Measurements from ENCODE around the gene GADD45G.

- no peak for TF ChIP-seq POLR2AphosphoS5 (IDR thresholded peaks at IDR 0.05; ENCODE audit: low read depth, low read length)
- TF ChIP-seq SP4 (IDR thresholded peaks at IDR 0.05; ENCODE audit: low read length): no peak
- TF ChIP-seq FOSL1 (IDR thresholded peaks at IDR 0.05; ENCODE audit: insufficient read depth, low read depth, low read length): no peak
- TF ChIP-seq CTCF (IDR thresholded peaks at IDR 0.05; ENCODE audit: control extremely low read depth in 1 of 3, insufficient read depth in 1 of 3, low read depth in 1 of 3, low read length in 3 of 3): no peak
- TF ChIP-seq ATF2 (IDR thresholded peaks at IDR 0.05; ENCODE audit: low read length): no peak
- no peak for TF ChIP-seq SIN3A (conservative IDR thresholded peaks at IDR 0.05 in 1 of 2, IDR thresholded peaks at IDR 0.05 in 1 of 2; ENCODE audit: low read depth in 1 of 2, low read length in 2 of 2)
- no peak for TF ChIP-seq POLR2A (IDR thresholded peaks at IDR 0.05; ENCODE audit: control extremely low read depth in 1 of 2, low read depth in 2 of 2, low read length in 2 of 2)
- TF ChIP-seq PHF8 (conservative IDR thresholded peaks at IDR 0.05; ENCODE audit: low read depth, low read length): no peak
- no peak for TF ChIP-seq EGR1 (IDR thresholded peaks at IDR 0.05; ENCODE audit: borderline replicate concordance, low read depth, low read length)
- no peak for TF ChIP-seq USF2 (IDR thresholded peaks at IDR 0.05; ENCODE audit: low read length)
- TF ChIP-seq EZH2 (IDR thresholded peaks at IDR 0.05; ENCODE audit: low read depth, low read length, severe bottlenecking): no peak
- TF ChIP-seq SAP30 (IDR thresholded peaks at IDR 0.05; ENCODE audit: insufficient read depth, insufficient replicate concordance, low read length): no peak
Observed at GRCh38 chr9:89615661-89616060, 10.8 kb downstream of the GADD45G start.
